22Rv1 (cell line): ENCODE results near the gene SYNM.

ENCODE experiments used
- H3K27ac ChIP-seq: fragments of 450-650 bp; 2 replicates; pipeline ENCODE4 v1.5.1; 2017
- CTCF ChIP-seq: fragments of 450-650 bp; IDR thresholded peaks from 2 replicates; pipeline ENCODE4 v1.5.1; 2017; ENCODE audit warnings: mild to moderate bottlenecking
- ZFX ChIP-seq: fragments of 450-650 bp; IDR thresholded peaks from 2 replicates; pipeline ENCODE4 v1.6.1; 2017; ENCODE audit warnings: antibody characterized with exemption, borderline replicate concordance

Gene SYNM

GRCh38 chr15:99127773-99128172, 22.9 kb downstream of the SYNM start:
- no peak overlapping the region for H3K27ac ChIP-seq
- TF ChIP-seq CTCF (no peak), ZFX (no peak)

- H3K27ac ChIP-seq: no peak overlapping the region
- no peak for TF ChIP-seq ZFX
- TF ChIP-seq CTCF: no peak
These were observed 23.5 kb downstream of the SYNM start for GRCh38 chr15:99128411-99128810.

GRCh38 chr15:99129644-99130043, 24.8 kb downstream of the SYNM start:
- TF ChIP-seq ZFX (no peak), CTCF (no peak)
- no peak overlapping the region for H3K27ac ChIP-seq

- TF ChIP-seq CTCF: no peak
- TF ChIP-seq ZFX: no peak
- H3K27ac ChIP-seq: no peak overlapping the region
These were observed 25.4 kb downstream of the SYNM start for GRCh38 chr15:99130314-99130713.

GRCh38 chr15:99130765-99131440, 26.0 kb downstream of the SYNM start:
- no peak overlapping the region for H3K27ac ChIP-seq
- TF ChIP-seq ZFX: no peak
- no peak for TF ChIP-seq CTCF

GRCh38 chr15:99131441-99132023, 26.7 kb downstream of the SYNM start:
- no peak for TF ChIP-seq ZFX
- TF ChIP-seq CTCF: no peak
- H3K27ac ChIP-seq: no peak overlapping the region

- H3K27ac ChIP-seq: no peak overlapping the region
- TF ChIP-seq ZFX: no peak
- TF ChIP-seq CTCF: no peak
These were observed 27.2 kb downstream of the SYNM start for GRCh38 chr15:99132122-99132521.
